MCF 10A (cell line): ENCODE measurements around the gene DGUOK. TPM values are rescaled to one million over a fixed set of nuclear protein-coding genes. Genes with fewer than 3 reads are reported as not detected.

ENCODE experiments used
- BruUV-seq: library from RNA; stranded (reverse); fragments of 400-500 nt; replicated peaks from 2 replicates; lab custom pipeline; 2021; lab: Mats Ljungman, UMichigan
- CTCF ChIA-PET: fragments of 300-600 bp; sonication (Branson Sonifier 250); formaldehyde crosslinking; extraction: SDS; loops from one replicate; lab custom pipeline; 2021; ENCODE audit warnings: antibody characterized with exemption, inconsistent platforms; lab: Yijun Ruan, JAX
- POLR2A ChIA-PET: fragments of 300-600, 350-650 bp; sonication (Branson Sonifier 250); formaldehyde crosslinking; extraction: SDS; loops from one replicate; lab custom pipeline; 2020; ENCODE audit warnings: antibody characterized with exemption, inconsistent platforms; lab: Yijun Ruan, JAX
- DNase-seq: peaks from one replicate; pipeline ENCODE4 v3.0.0-alpha.2; 2018; ENCODE audit not compliant: unreplicated experiment
- H3K27ac Mint-ChIP-seq: one replicate; pipeline ENCODE4 v1.8.0; 2022; ENCODE audit warnings: mild to moderate bottlenecking, low read depth, mixed read lengths; ENCODE audit not compliant: unreplicated experiment
- H3K27me3 Mint-ChIP-seq: one replicate; pipeline ENCODE4 v1.8.0; 2022; ENCODE audit warnings: mixed read lengths; ENCODE audit not compliant: insufficient read depth, unreplicated experiment
- H3K36me3 Mint-ChIP-seq: one replicate; pipeline ENCODE4 v1.8.0; 2022; ENCODE audit warnings: mild to moderate bottlenecking, moderate library complexity, mixed read lengths; ENCODE audit not compliant: insufficient read depth, unreplicated experiment
- H3K4me1 Mint-ChIP-seq: one replicate; pipeline ENCODE4 v1.8.0; 2022; ENCODE audit warnings: mixed read lengths; ENCODE audit not compliant: insufficient read depth, unreplicated experiment
- H3K4me3 Mint-ChIP-seq: one replicate; pipeline ENCODE4 v1.8.0; 2022; ENCODE audit warnings: mild to moderate bottlenecking, moderate library complexity, mixed read lengths; ENCODE audit not compliant: unreplicated experiment
- H3K9me3 Mint-ChIP-seq: one replicate; pipeline ENCODE4 v1.8.0; 2022; ENCODE audit warnings: mixed read lengths; ENCODE audit not compliant: unreplicated experiment
- intact Hi-C: fragments of 100-400 bp; cut with micrococcal nuclease; formaldehyde crosslinking; loops from 2 replicates; pipeline ENCODE4 v1.14.1; 2022
- total RNA-seq: library from RNA; stranded (reverse); gene quantifications from 2 replicates; pipeline ENCODE4 v1.2.3, GENCODE V29; 2022
- TF ChIP-seq, protein P1 (sequence below): fragments of 200-600 bp; IDR thresholded peaks from one replicate; pipeline ENCODE4 v1.8.0; 2022; ENCODE audit warnings: antibody characterized with exemption, mild to moderate bottlenecking; ENCODE audit not compliant: unreplicated experiment

The DGUOK gene
- total RNA-seq, 1 experiment from 2014 or later: 92.3 TPM

DNA sequence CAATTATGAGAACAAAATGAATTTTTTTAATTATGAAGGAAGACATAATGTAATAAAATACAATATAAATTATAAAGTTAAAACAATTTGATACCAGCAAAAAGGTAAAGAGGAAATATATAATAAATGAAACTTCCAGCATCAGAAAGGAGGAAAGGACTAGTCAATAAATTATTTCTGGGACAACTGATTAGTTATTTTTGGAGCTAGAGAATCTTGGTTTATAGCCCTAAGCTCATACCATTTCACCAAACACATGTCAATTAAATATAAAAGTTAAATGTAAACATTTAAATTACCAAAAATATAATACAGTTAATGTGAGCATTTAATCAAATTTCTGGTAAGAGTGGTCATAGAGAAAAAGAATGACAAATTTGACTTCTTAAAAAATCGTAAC, 21.7 kb upstream of the DGUOK start:
- intact Hi-C loops: no loop called here
- no peaks in the 10 kb centered on the region for H3K27me3 Mint-ChIP-seq
- POLR2A ChIA-PET: no interaction called here

DNA sequence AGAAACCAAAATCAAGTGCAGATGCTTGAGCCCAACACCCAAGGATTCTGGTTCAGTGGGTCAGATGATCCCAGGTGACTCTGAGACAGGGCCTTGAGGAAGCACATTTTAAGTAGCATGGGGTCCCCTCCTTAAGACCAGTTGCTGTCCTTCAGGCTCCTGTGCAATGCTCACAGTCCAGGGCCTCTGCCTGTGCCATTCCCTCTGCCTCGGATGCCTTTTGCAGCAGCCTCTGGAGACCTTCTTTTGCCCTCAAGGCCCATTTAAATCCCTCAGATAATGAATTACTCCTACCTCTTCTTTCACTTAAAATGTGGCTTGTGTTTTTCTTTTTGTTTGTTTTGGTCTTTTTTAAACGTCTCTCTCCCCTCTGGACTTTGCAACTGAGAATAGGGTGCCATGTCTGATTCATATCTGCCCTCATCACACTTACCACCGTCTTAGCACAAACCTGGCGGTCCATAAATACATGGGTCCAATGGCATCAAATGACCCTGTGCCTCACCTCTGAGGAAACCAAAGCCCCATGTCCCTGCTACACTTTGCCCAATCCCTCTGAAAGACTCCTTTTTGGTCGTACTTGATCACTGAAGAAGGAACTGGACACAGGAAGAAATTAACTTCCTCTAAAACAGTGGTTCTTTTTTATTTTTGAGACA, 19.7 kb upstream of the DGUOK start:
- no peaks in the 10 kb centered on the region for H3K36me3 Mint-ChIP-seq
- no TSS peak for BruUV-seq
- intact Hi-C loops: no loop called here
- ChIA-PET POLR2A (interaction anchor here (1.2 kb wide), 1 partner anchor 20 kb away, joined by 5 read pairs; the partner anchor contains the start of gene DGUOK), CTCF (interaction anchor here (0.6 kb wide), 1 partner anchor 10 kb away, joined by 3 read pairs; no protein-coding TSS in a partner anchor)
- no peak overlapping the region for H3K4me3 Mint-ChIP-seq
- no peaks in the 10 kb centered on the region for H3K27me3 Mint-ChIP-seq
- H3K9me3 Mint-ChIP-seq: no peaks in the 10 kb centered on the region
- H3K27ac Mint-ChIP-seq: no peak overlapping the region
- DNase-seq: no peak
- no peaks in the 10 kb centered on the region for H3K4me1 Mint-ChIP-seq
- TF ChIP-seq, protein P1, sequence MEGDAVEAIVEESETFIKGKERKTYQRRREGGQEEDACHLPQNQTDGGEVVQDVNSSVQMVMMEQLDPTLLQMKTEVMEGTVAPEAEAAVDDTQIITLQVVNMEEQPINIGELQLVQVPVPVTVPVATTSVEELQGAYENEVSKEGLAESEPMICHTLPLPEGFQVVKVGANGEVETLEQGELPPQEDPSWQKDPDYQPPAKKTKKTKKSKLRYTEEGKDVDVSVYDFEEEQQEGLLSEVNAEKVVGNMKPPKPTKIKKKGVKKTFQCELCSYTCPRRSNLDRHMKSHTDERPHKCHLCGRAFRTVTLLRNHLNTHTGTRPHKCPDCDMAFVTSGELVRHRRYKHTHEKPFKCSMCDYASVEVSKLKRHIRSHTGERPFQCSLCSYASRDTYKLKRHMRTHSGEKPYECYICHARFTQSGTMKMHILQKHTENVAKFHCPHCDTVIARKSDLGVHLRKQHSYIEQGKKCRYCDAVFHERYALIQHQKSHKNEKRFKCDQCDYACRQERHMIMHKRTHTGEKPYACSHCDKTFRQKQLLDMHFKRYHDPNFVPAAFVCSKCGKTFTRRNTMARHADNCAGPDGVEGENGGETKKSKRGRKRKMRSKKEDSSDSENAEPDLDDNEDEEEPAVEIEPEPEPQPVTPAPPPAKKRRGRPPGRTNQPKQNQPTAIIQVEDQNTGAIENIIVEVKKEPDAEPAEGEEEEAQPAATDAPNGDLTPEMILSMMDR: no peak

More for the DNA sequence above, 21.7 kb upstream of the DGUOK start:
- no peak for DNase-seq
- Mint-ChIP-seq H3K4me1 (no peaks in the 10 kb centered on the region), H3K27ac (no peak overlapping the region), H3K36me3 (no peaks in the 10 kb centered on the region), H3K4me3 (no peak overlapping the region), H3K9me3 (no peaks in the 10 kb centered on the region)
- CTCF ChIA-PET: no interaction called here
- no TSS peak for BruUV-seq
- TF ChIP-seq, protein P1: no peak

DNA sequence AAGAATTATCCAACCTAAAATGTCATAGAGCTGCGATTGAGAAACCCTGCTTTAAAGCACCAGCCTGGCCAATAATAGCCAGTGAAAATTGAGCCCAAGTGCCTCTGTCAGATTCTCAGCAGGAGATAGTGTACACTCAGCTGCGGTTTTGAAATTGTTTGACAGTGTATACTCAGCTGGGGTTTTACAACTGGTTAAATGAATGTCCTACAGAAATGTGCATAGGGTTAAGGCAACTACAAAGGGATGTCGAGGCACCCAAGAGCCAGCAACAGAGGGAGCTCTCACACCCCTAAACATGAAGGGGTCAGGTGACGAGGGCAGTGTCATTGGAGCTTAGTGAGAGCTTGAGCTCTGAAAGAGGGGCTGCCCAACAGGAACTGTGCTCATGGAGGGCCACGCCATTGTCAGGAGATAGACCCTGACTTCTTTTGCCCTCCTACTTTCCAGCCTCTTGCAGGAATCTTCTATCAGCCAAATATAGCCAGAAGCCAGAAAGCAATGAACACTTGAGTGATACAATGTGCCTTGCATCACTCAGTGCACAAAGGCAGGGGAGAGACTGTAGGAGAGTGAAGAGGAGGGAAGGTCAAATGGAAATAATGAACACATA, 18.7 kb upstream of the DGUOK start:
- intact Hi-C loops: no loop called here
- H3K4me1 Mint-ChIP-seq: no peaks in the 10 kb centered on the region
- peak; percentile 57 for DNase-seq
- H3K4me3 Mint-ChIP-seq: no peak overlapping the region
- no peaks in the 10 kb centered on the region for H3K9me3 Mint-ChIP-seq
- H3K27me3 Mint-ChIP-seq: no peaks in the 10 kb centered on the region
- no TSS peak for BruUV-seq
- POLR2A ChIA-PET: interaction anchor here (1.2 kb wide), 1 partner anchor 19 kb away, joined by 5 read pairs; the partner anchor contains the start of gene DGUOK
- TF ChIP-seq, protein P1: no peak
- H3K27ac Mint-ChIP-seq: no peak overlapping the region
- H3K36me3 Mint-ChIP-seq: no peaks in the 10 kb centered on the region
- CTCF ChIA-PET: interaction anchor here (0.6 to 0.7 kb wide), 2 partner anchors 9 to 83 kb away, joined by 3 read pairs; no protein-coding TSS in a partner anchor
